K562 (cell line): ENCODE results near the gene TSHR. TPM values are rescaled to one million over a fixed set of nuclear protein-coding genes. Genes with fewer than 3 reads are reported as not detected.

Experiments used
- ATAC-seq: fragments of 200-7000 bp; cut with Tn5 transposase; 3 replicates; pipeline ENCODE4 v1.9.1; 2020; ENCODE audit warnings: moderate library complexity
- BruUV-seq: library from RNA; stranded (reverse); fragments of 400-500 nt; replicated peaks from 2 replicates; lab custom pipeline; 2021; lab: Mats Ljungman, UMichigan
- CTCF ChIA-PET: fragments of 300-600 bp; formaldehyde crosslinking; extraction: SDS; loops from one replicate; lab custom pipeline; 2021; ENCODE audit warnings: low intra/inter-chr PET ratio; lab: Yijun Ruan, JAX
- POLR2A ChIA-PET: fragments of 300-600, 350-650 bp; sonication (Branson Sonifier 250); formaldehyde crosslinking; extraction: SDS; loops from one replicate; lab custom pipeline; 2021; ENCODE audit warnings: antibody characterized with exemption, inconsistent platforms; lab: Yijun Ruan, JAX
- DNase-seq, 4 experiments: peaks; one replicate each; pipeline versions ENCODE4 v3.0.0 to v3.0.0-alpha.2; 2011 to 2018; ENCODE audit warnings: low spot score in 3 of 4, mixed read lengths in 3 of 4; ENCODE audit errors: extremely low read depth in 1 of 4
- FAIRE-seq: peaks from 2 replicates; lab custom pipeline; 2011; peaks lifted over from hg19 to GRCh38; lab: Jason Lieb, UNC
- H2AFZ ChIP-seq: 2 replicates; pipeline ENCODE4 v1.6.0; 2011; ENCODE audit warnings: low read depth, low read length, control low read depth, inconsistent platforms
- H3K27ac ChIP-seq: fragments of 200-600 bp; 3 replicates; pipeline ENCODE4 v1.8.0; 2011; ENCODE audit warnings: low read depth, mild to moderate bottlenecking, control low read depth, inconsistent platforms, low read length, moderate library complexity, mixed read lengths; ENCODE audit errors: extremely low read depth
- H3K27me3 ChIP-seq, 2 experiments: fragments of 300-600 bp in 1 of 2; 2 replicates in 1 of 2; 3 replicates in 1 of 2; pipeline versions ENCODE4 v1.6.0 to v1.8.0; 2011; ENCODE audit warnings: inconsistent platforms in 2 of 2, low read length in 2 of 2, mild to moderate bottlenecking in 1 of 2, mixed read lengths in 1 of 2, moderate library complexity in 1 of 2; ENCODE audit not compliant: control insufficient read depth in 2 of 2, insufficient read depth in 2 of 2
- H3K36me3 ChIP-seq: fragments of 300-600 bp; 3 replicates; pipeline ENCODE4 v1.8.0; 2011; ENCODE audit warnings: mild to moderate bottlenecking, low read length, inconsistent platforms; ENCODE audit not compliant: control insufficient read depth, insufficient read depth
- H3K4me1 ChIP-seq, 2 experiments: fragments of 200-600 bp in 1 of 2; replicated peaks in 1 of 2; 2 replicates in 1 of 2; 3 replicates in 1 of 2; pipeline versions ENCODE4 v1.5.1 to v1.8.0; 2011; ENCODE audit warnings: inconsistent platforms in 2 of 2, low read length in 2 of 2, mild to moderate bottlenecking in 1 of 2, mixed read lengths in 1 of 2, moderate library complexity in 1 of 2; ENCODE audit not compliant: control insufficient read depth in 2 of 2, insufficient read depth in 2 of 2
- H3K4me2 ChIP-seq: 2 replicates; pipeline ENCODE4 v1.6.1; 2011; ENCODE audit warnings: low read length, control low read depth, inconsistent platforms, mixed read lengths; ENCODE audit not compliant: insufficient read depth
- H3K4me3 ChIP-seq: fragments of 200-600 bp; sonication (generic), shearing (Covaris generic); 2 replicates; pipeline ENCODE4 v1.5.1; 2016; ENCODE audit warnings: control low read depth, inconsistent platforms
- H3K79me2 ChIP-seq: fragments of 200-600 bp; 3 replicates; pipeline ENCODE4 v1.8.0; 2011; ENCODE audit warnings: low read length, inconsistent platforms; ENCODE audit not compliant: control insufficient read depth, insufficient read depth
- H3K9ac ChIP-seq, 2 experiments: 2 replicates each; pipeline versions ENCODE4 v1.6.0 to v1.6.1; 2011; ENCODE audit warnings: low read depth in 2 of 2, low read length in 2 of 2, control low read depth in 1 of 2, inconsistent platforms in 1 of 2, mild to moderate bottlenecking in 1 of 2, mixed read lengths in 1 of 2; ENCODE audit not compliant: insufficient read depth in 1 of 2
- H3K9me1 ChIP-seq: one replicate; pipeline ENCODE4 v1.6.0; 2011; ENCODE audit warnings: inconsistent platforms, mild to moderate bottlenecking, low read length, moderate library complexity; ENCODE audit not compliant: control insufficient read depth, insufficient read depth
- H3K9me3 ChIP-seq: replicated peaks from 2 replicates; pipeline ENCODE4 v1.5.1; 2011; ENCODE audit warnings: low read depth, low read length, inconsistent platforms; ENCODE audit not compliant: control insufficient read depth, insufficient read depth
- H4K20me1 ChIP-seq: replicated peaks from 2 replicates; pipeline ENCODE4 v1.6.1; 2011; ENCODE audit warnings: low read length, inconsistent platforms, mixed read lengths; ENCODE audit not compliant: control insufficient read depth, insufficient read depth
- ASH1L ChIP-seq: fragments of 450-650 bp; IDR thresholded peaks from 2 replicates; pipeline ENCODE4 v1.6.1; 2018; ENCODE audit warnings: borderline replicate concordance, mild to moderate bottlenecking, low read depth; ENCODE audit not compliant: partially characterized antibody
- BRF1 ChIP-seq: IDR thresholded peaks from 3 replicates; pipeline ENCODE4 v1.6.1; 2011; ENCODE audit warnings: borderline replicate concordance, mild to moderate bottlenecking; ENCODE audit not compliant: insufficient read length; ENCODE audit errors: extremely low read depth
- HDAC1 ChIP-seq, 2 experiments: fragments of 450-650 bp; IDR thresholded peaks; 2 replicates each; pipeline ENCODE4 v1.6.1; 2016 to 2017; ENCODE audit warnings: inconsistent platforms in 1 of 2, mild to moderate bottlenecking in 1 of 2, moderate library complexity in 1 of 2
- MEIS2 ChIP-seq: fragments of 450-650 bp; IDR thresholded peaks from 2 replicates; pipeline ENCODE4 v1.6.1; 2014; ENCODE audit warnings: mild to moderate bottlenecking; ENCODE audit not compliant: partially characterized antibody
- PTRF ChIP-seq: fragments of 450-650 bp; IDR thresholded peaks from 2 replicates; pipeline ENCODE4 v1.6.1; 2016; ENCODE audit warnings: mild to moderate bottlenecking, missing genetic modification characterization, missing compliant biosample characterization
- RBM15 ChIP-seq: fragments of 200-400 bp; formaldehyde crosslinking; IDR thresholded peaks from 2 replicates; pipeline ENCODE4 v1.6.1; 2018; ENCODE audit warnings: mild to moderate bottlenecking, low read length, moderate library complexity; ENCODE audit not compliant: insufficient read depth
- ZFX ChIP-seq: sonication (generic); formaldehyde crosslinking; IDR thresholded peaks from 2 replicates; pipeline ENCODE4 v1.8.0; 2022; ENCODE audit warnings: mild to moderate bottlenecking, missing genetic modification reagents, moderate library complexity
- ZNF347 ChIP-seq: fragments of 450-650 bp; formaldehyde crosslinking; IDR thresholded peaks from 2 replicates; pipeline ENCODE4 v1.4.0; 2020; ENCODE audit warnings: low read depth, mild to moderate bottlenecking, moderate library complexity
- ZNF766 ChIP-seq: fragments of 200-800 bp; sonication (Bioruptor generic); conservative IDR thresholded peaks from 2 replicates; pipeline ENCODE4 v1.6.1; 2016; ENCODE audit warnings: missing genetic modification characterization, missing compliant biosample characterization
- WGBS: fragments of 100-300 bp; shearing (Covaris generic); methylation state at CpG from one replicate; pipeline ENCODE4 v1.1.6; 2016; ENCODE audit warnings: low coverage, mixed read lengths; ENCODE audit not compliant: insufficient coverage; ENCODE audit errors: missing lambda C conversion rate; 5-methylcytosine and 5-hydroxymethylcytosine counted together
- in situ Hi-C: fragments of 300-500 bp; cut with MboI; formaldehyde crosslinking; loops from 4 replicates; pipeline ENCODE4 v1.15.0; 2018; ENCODE audit warnings: inconsistent platforms, mixed read lengths
- intact Hi-C: fragments of 100-400 bp; cut with micrococcal nuclease; formaldehyde crosslinking; loops from 2 replicates; pipeline ENCODE4 v1.14.2; 2022
- polyA plus RNA-seq, 8 experiments: library from polyadenylated mRNA; depleted of rRNA in 4 of 8; stranded (reverse) in 5 of 8; unstranded in 3 of 8; fragments of >200 nt; fragmentation: Nextera tagmentation in 2 of 8; fragmentation: Illumina TruSeq in 1 of 8; extraction: Ambion mirVana in 2 of 8; extraction: Trizol in 1 of 8; gene quantifications; 2 replicates each; pipeline versions ENCODE4 v1.2.1 to v1.2.3, GENCODE V29; 2011 to 2014; ENCODE audit warnings: inconsistent platforms in 1 of 8, missing spikeins in 1 of 8
- total RNA-seq, 7 experiments: library from RNA; depleted of rRNA in 6 of 7; stranded (reverse); fragments of >200 nt in 6 of 7; fragmentation: Illumina TruSeq in 2 of 7; extraction: Trizol in 2 of 7; gene quantifications; 2 replicates each; pipeline versions ENCODE4 v1.2.1 to v1.2.3, GENCODE V29; 2011 to 2021; ENCODE audit warnings: low replicate concordance in 1 of 7
- TF ChIP-seq, protein P1 (sequence below): fragments of 450-650 bp; IDR thresholded peaks from 2 replicates; pipeline ENCODE4 v1.6.1; 2016; ENCODE audit warnings: low read depth, mild to moderate bottlenecking, moderate library complexity
- TF ChIP-seq, protein P2 (sequence below), 2 experiments: fragments of 450-650 bp in 1 of 2; IDR thresholded peaks; 2 replicates each; pipeline ENCODE4 v1.6.1; 2011 to 2017; ENCODE audit warnings: low read depth in 2 of 2, antibody characterized with exemption in 1 of 2, borderline replicate concordance in 1 of 2, low read length in 1 of 2, mild to moderate bottlenecking in 1 of 2, mixed read lengths in 1 of 2; ENCODE audit not compliant: control insufficient read depth in 1 of 2
- TF ChIP-seq, protein P3 (sequence below): fragments of 450-650 bp; formaldehyde crosslinking; IDR thresholded peaks from 2 replicates; pipeline ENCODE4 v1.4.0; 2020; ENCODE audit warnings: mild to moderate bottlenecking, mixed read lengths
- TF ChIP-seq, protein P4 (sequence below): sonication (generic); formaldehyde crosslinking; IDR thresholded peaks from 2 replicates; pipeline ENCODE4 v1.8.1; 2023; ENCODE audit warnings: mild to moderate bottlenecking, missing genetic modification reagents

The TSHR gene
- total and polyA plus RNA-seq, 9 of the 15 experiments (the other 6 are each of a cell fraction or from before 2014, with no cell fraction given) = 0.01 to 0.10 TPM; not detected in 7

DNA sequence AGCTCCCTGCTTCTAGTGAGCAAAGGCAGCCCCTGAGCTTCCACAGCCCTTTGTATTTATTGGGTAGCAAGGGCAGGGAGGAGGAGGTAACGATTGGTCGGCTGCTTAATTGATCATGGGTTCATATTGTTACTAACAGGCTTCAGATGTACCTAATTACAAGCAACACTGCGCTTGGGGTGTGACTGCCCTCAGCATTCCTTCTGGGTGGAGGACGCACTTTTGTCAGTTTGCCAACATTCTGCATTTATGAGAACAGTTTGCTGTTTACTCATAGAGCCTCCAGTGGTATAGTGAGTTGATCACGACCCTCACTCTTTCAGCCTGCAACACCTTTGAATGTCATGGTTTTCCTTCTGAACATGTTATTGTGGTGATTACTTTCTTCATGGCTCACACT lies 9.6 kb downstream of the TSHR start:
- BruUV-seq = no TSS peak
- POLR2A ChIA-PET = interaction anchor here (0.8 kb wide), 1 partner anchor 9 kb away, joined by 5 read pairs; the partner anchor contains the start of gene TSHR
- FAIRE-seq (no peak), ATAC-seq (no peak), DNase-seq (no peak)
- no peaks in the 10 kb centered on the region for H3K36me3 ChIP-seq
- H3K4me2 ChIP-seq = no peak overlapping the region
- no peak overlapping the region for H3K4me3 ChIP-seq
- no peaks in the 10 kb centered on the region for H3K9me1 ChIP-seq
- CTCF ChIA-PET = no interaction called here
- WGBS = 3% methylated on average over 5 of the region's 5 CpGs
- no peaks in the 10 kb centered on the region for H3K79me2 ChIP-seq
- H3K27ac ChIP-seq = no peak overlapping the region
- H3K9ac ChIP-seq = no peak overlapping the region
- no peaks in the 10 kb centered on the region for H3K4me1 ChIP-seq
- H3K27me3 ChIP-seq = no peaks in the 10 kb centered on the region
- intact Hi-C loops (no loop called here), in situ Hi-C loops (no loop called here)
- H4K20me1 ChIP-seq = no peaks in the 10 kb centered on the region
- no peak for TF ChIP-seq MEIS2
- no peak for TF ChIP-seq ASH1L
- TF ChIP-seq, protein P1, sequence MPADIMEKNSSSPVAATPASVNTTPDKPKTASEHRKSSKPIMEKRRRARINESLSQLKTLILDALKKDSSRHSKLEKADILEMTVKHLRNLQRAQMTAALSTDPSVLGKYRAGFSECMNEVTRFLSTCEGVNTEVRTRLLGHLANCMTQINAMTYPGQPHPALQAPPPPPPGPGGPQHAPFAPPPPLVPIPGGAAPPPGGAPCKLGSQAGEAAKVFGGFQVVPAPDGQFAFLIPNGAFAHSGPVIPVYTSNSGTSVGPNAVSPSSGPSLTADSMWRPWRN = no peak
- TF ChIP-seq HDAC1 (IDR thresholded peaks at IDR 0.05) = no peak
- TF ChIP-seq ZFX = no peak
- no peak for TF ChIP-seq ZNF766
- TF ChIP-seq ZNF347 (CRISPR knock-in tag) = no peak
- TF ChIP-seq, protein P2, sequence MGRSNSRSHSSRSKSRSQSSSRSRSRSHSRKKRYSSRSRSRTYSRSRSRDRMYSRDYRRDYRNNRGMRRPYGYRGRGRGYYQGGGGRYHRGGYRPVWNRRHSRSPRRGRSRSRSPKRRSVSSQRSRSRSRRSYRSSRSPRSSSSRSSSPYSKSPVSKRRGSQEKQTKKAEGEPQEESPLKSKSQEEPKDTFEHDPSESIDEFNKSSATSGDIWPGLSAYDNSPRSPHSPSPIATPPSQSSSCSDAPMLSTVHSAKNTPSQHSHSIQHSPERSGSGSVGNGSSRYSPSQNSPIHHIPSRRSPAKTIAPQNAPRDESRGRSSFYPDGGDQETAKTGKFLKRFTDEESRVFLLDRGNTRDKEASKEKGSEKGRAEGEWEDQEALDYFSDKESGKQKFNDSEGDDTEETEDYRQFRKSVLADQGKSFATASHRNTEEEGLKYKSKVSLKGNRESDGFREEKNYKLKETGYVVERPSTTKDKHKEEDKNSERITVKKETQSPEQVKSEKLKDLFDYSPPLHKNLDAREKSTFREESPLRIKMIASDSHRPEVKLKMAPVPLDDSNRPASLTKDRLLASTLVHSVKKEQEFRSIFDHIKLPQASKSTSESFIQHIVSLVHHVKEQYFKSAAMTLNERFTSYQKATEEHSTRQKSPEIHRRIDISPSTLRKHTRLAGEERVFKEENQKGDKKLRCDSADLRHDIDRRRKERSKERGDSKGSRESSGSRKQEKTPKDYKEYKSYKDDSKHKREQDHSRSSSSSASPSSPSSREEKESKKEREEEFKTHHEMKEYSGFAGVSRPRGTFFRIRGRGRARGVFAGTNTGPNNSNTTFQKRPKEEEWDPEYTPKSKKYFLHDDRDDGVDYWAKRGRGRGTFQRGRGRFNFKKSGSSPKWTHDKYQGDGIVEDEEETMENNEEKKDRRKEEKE (IDR thresholded peaks at IDR 0.05; ENCODE audit: borderline replicate concordance in 1 of 2, control insufficient read depth in 1 of 2, low read depth in 2 of 2, low read length in 1 of 2) = no peak
- TF ChIP-seq, protein P3, sequence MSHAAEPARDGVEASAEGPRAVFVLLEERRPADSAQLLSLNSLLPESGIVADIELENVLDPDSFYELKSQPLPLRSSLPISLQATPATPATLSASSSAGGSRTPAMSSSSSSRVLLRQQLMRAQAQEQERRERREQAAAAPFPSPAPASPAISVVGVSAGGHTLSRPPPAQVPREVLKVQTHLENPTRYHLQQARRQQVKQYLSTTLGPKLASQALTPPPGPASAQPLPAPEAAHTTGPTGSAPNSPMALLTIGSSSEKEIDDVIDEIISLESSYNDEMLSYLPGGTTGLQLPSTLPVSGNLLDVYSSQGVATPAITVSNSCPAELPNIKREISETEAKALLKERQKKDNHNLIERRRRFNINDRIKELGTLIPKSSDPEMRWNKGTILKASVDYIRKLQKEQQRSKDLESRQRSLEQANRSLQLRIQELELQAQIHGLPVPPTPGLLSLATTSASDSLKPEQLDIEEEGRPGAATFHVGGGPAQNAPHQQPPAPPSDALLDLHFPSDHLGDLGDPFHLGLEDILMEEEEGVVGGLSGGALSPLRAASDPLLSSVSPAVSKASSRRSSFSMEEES (CRISPR knock-in tag) = no peak
- TF ChIP-seq, protein P4, sequence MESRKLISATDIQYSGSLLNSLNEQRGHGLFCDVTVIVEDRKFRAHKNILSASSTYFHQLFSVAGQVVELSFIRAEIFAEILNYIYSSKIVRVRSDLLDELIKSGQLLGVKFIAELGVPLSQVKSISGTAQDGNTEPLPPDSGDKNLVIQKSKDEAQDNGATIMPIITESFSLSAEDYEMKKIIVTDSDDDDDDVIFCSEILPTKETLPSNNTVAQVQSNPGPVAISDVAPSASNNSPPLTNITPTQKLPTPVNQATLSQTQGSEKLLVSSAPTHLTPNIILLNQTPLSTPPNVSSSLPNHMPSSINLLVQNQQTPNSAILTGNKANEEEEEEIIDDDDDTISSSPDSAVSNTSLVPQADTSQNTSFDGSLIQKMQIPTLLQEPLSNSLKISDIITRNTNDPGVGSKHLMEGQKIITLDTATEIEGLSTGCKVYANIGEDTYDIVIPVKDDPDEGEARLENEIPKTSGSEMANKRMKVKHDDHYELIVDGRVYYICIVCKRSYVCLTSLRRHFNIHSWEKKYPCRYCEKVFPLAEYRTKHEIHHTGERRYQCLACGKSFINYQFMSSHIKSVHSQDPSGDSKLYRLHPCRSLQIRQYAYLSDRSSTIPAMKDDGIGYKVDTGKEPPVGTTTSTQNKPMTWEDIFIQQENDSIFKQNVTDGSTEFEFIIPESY (CRISPR knock-in tag) = no peak
- no peak for TF ChIP-seq BRF1
- no peak for TF ChIP-seq RBM15
- no peak for TF ChIP-seq PTRF (tag)
- TF ChIP-seq, all 486 proteins: peak for 0
- Histone ChIP-seq H3K9me3 (no peaks in the 10 kb centered on the region), H2AFZ (no peak overlapping the region)
